ENCODE results near the gene CEACAM20.

DNA sequence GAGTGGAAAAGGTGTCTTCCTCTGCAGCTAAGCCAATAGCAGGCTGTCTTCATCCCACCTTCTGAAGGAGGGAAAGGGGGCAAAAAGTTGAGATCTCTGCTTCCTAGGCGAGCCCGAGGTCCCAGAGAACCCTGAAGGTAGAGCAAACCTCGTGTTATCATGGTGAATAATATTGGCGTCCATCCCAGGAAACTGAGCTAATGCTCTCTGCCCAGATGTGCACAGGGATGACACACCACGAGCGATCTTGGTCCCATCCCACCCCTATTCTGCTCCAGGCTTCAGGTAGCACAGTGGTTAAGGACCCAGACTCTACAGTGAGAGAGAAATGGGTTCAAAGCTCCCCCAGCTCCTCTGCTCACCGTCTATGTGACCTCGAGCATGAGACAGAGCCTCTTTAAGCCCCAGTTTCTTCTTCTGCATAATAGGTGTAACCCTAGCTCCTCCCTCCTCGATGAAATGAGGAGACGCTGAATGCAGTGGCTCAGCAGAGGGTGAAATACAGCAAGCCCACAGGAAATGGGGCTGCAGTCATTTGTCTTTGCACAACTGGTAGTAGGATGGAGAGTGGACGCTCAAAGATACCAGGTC, 9.9 kb upstream of the CEACAM20 start:
- TF ChIP-seq, protein P1, sequence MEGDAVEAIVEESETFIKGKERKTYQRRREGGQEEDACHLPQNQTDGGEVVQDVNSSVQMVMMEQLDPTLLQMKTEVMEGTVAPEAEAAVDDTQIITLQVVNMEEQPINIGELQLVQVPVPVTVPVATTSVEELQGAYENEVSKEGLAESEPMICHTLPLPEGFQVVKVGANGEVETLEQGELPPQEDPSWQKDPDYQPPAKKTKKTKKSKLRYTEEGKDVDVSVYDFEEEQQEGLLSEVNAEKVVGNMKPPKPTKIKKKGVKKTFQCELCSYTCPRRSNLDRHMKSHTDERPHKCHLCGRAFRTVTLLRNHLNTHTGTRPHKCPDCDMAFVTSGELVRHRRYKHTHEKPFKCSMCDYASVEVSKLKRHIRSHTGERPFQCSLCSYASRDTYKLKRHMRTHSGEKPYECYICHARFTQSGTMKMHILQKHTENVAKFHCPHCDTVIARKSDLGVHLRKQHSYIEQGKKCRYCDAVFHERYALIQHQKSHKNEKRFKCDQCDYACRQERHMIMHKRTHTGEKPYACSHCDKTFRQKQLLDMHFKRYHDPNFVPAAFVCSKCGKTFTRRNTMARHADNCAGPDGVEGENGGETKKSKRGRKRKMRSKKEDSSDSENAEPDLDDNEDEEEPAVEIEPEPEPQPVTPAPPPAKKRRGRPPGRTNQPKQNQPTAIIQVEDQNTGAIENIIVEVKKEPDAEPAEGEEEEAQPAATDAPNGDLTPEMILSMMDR (IDR thresholded peaks at IDR 0.05): no peak
- TF ChIP-seq EP300 (IDR thresholded peaks at IDR 0.05) (no peak), POLR2A (IDR thresholded peaks at IDR 0.05) (no peak)

Data from ovary (tissue), 3 donors.